T-cell (primary cell): ENCODE data around the gene SLC22A3. TPM values are rescaled to one million over a fixed set of nuclear protein-coding genes. Genes with fewer than 3 reads are reported as not detected.

Experiments used
- ATAC-seq, 4 experiments: fragments of 200-7000 bp in 3 of 4; fragments of 150-1000 bp in 1 of 4; cut with Tn5 transposase; replicated peaks in 1 of 4; 1 replicate in 3 of 4; 2 replicates in 1 of 4; pipeline ENCODE4 v1.10.0; 2021; ENCODE audit warnings: moderate library complexity in 3 of 4, mild to moderate bottlenecking in 2 of 4, moderate number of reproducible peaks in 1 of 4
- CTCF ChIA-PET, 2 donors: fragments of 300-600 bp; sonication (Branson Sonifier 250); formaldehyde crosslinking; loops; one replicate each; lab custom pipeline; 2022; ENCODE audit warnings: antibody characterized with exemption in 2 of 2; lab: Charles Lee
- POLR2A ChIA-PET, 2 donors: fragments of 300-600 bp; sonication (Branson Sonifier 250); formaldehyde crosslinking; loops; one replicate each; lab custom pipeline; 2022; ENCODE audit warnings: antibody characterized with exemption in 2 of 2; lab: Charles Lee
- DNase-seq, 35 experiments: peaks; one replicate each; pipeline versions ENCODE4 v3.0.0 to v3.0.0-alpha.2; 2013 to 2023
- H3K27ac ChIP-seq: one replicate; pipeline ENCODE4 v1.5.1; 2013; ENCODE audit warnings: low read length
- H3K27me3 ChIP-seq, 2 experiments: replicated peaks in 1 of 2; 1 replicate in 1 of 2; 2 replicates in 1 of 2; pipeline versions ENCODE4 v1.6.1 to v1.7.0; 2013; ENCODE audit warnings: low read length in 1 of 2, mixed read lengths in 1 of 2; ENCODE audit not compliant: control insufficient read depth in 2 of 2, insufficient read depth in 2 of 2; ENCODE audit errors: extremely low read depth in 1 of 2
- H3K36me3 ChIP-seq, 2 donors: 1 replicate in 1 of 2; 2 replicates in 1 of 2; pipeline versions ENCODE4 v1.6.1 to v1.7.0; 2013; ENCODE audit warnings: low read length in 1 of 2; ENCODE audit not compliant: control insufficient read depth in 2 of 2, insufficient read depth in 1 of 2; ENCODE audit errors: extremely low read depth in 1 of 2
- H3K4me1 ChIP-seq, 2 experiments: 1 replicate in 1 of 2; 2 replicates in 1 of 2; pipeline versions ENCODE4 v1.6.1 to v1.7.0; 2013; ENCODE audit warnings: low read length in 2 of 2, mixed read lengths in 1 of 2; ENCODE audit not compliant: insufficient read depth in 2 of 2, control insufficient read depth in 1 of 2; ENCODE audit errors: extremely low read depth in 1 of 2
- H3K4me3 ChIP-seq, 2 donors: 1 replicate in 1 of 2; 2 replicates in 1 of 2; pipeline versions ENCODE4 v1.5.1 to v1.7.0; 2013; ENCODE audit warnings: mild to moderate bottlenecking in 2 of 2, low read length in 1 of 2, moderate library complexity in 1 of 2; ENCODE audit not compliant: control insufficient read depth in 1 of 2; ENCODE audit errors: extremely low read depth in 1 of 2
- H3K9me3 ChIP-seq: 2 replicates; pipeline ENCODE4 v1.7.0; 2013
- H3K27ac Mint-ChIP-seq, 2 donors: one replicate each; pipeline ENCODE4 v1.8.0; 2020 to 2021; ENCODE audit warnings: mild to moderate bottlenecking in 2 of 2, mixed read lengths in 2 of 2
- H3K27me3 Mint-ChIP-seq, 2 donors: one replicate each; pipeline ENCODE4 v1.8.0; 2021 to 2022; ENCODE audit warnings: mixed read lengths in 2 of 2
- H3K36me3 Mint-ChIP-seq: one replicate; pipeline ENCODE4 v1.8.0; 2021; ENCODE audit warnings: mixed read lengths
- H3K4me1 Mint-ChIP-seq, 3 donors: one replicate each; pipeline ENCODE4 v1.8.0; 2020 to 2022; ENCODE audit warnings: mixed read lengths in 3 of 3, mild to moderate bottlenecking in 1 of 3
- H3K4me3 Mint-ChIP-seq, 3 donors: one replicate each; pipeline ENCODE4 v1.8.0; 2020 to 2022; ENCODE audit warnings: mild to moderate bottlenecking in 3 of 3, mixed read lengths in 3 of 3, moderate library complexity in 3 of 3
- H3K9me3 Mint-ChIP-seq, 3 donors: one replicate each; pipeline ENCODE4 v1.8.0; 2020 to 2022; ENCODE audit warnings: mixed read lengths in 3 of 3
- whole genome bisulfite sequencing: methylation state at CpG from one replicate; pipeline ENCODE4 v1.1.5; 2013; ENCODE audit warnings: missing lambda C conversion rate; ENCODE audit not compliant: insufficient coverage; 5-methylcytosine and 5-hydroxymethylcytosine counted together
- total RNA-seq, 35 experiments: library from RNA in 6 of 35; stranded (reverse) in 6 of 35; fragments of 120-200 nt in 1 of 35; gene quantifications; one replicate each; pipeline versions ENCODE4 v1.2.1 to v1.2.4 and lab custom pipeline; 2013 to 2026

SLC22A3 gene
- total RNA-seq, 5 donors from 2014 or later (not counting 1 experiment from before 2014, with no cell fraction given), result 0.13 to 0.29 (median 0.21) TPM; not detected in 1

GRCh38 chr6:160428818-160429619, 80.8 kb downstream of the SLC22A3 start:
- Histone ChIP-seq H3K27me3 (peaks cover 11 to 18% of the 10 kb centered on the region in 2 experiments), H3K4me1 (peaks cover 0 to 6% of the 10 kb centered on the region in 2 experiments), H3K9me3 (no peaks in the 10 kb centered on the region), H3K36me3 (no peaks in the 10 kb centered on the region), H3K4me3 (no peak overlapping the region), H3K27ac (no peak overlapping the region)
- DNase-seq, result no peak
- no peak overlapping the region for H3K4me3 Mint-ChIP-seq
- H3K36me3 Mint-ChIP-seq, result no peaks in the 10 kb centered on the region
- no peak for ATAC-seq
- H3K4me1 Mint-ChIP-seq, result peaks cover 12% of the 10 kb centered on the region in 3 donors
- WGBS, result 60% methylated on average over 2 of the region's 9 CpGs
- peaks cover 31 to 41% of the 10 kb centered on the region in 2 donors for H3K27me3 Mint-ChIP-seq
- POLR2A ChIA-PET, result no interaction called here
- no peak overlapping the region for H3K27ac Mint-ChIP-seq
- CTCF ChIA-PET, result no interaction called here
- no peaks in the 10 kb centered on the region for H3K9me3 Mint-ChIP-seq

GRCh38 chr6:160429620-160429895, 81.4 kb downstream of the SLC22A3 start:
- Mint-ChIP-seq H3K27me3 (peaks cover 31 to 41% of the 10 kb centered on the region in 2 donors), H3K9me3 (no peaks in the 10 kb centered on the region), H3K36me3 (no peaks in the 10 kb centered on the region), H3K4me1 (peaks cover 12% of the 10 kb centered on the region in 3 donors), H3K27ac (no peak overlapping the region), H3K4me3 (no peak overlapping the region)
- Histone ChIP-seq H3K4me3 (no peak overlapping the region), H3K27ac (no peak overlapping the region), H3K27me3 (peaks cover 11 to 18% of the 10 kb centered on the region in 2 experiments), H3K4me1 (peaks cover 0 to 6% of the 10 kb centered on the region in 2 experiments), H3K9me3 (no peaks in the 10 kb centered on the region), H3K36me3 (no peaks in the 10 kb centered on the region)
- CTCF ChIA-PET, result no interaction called here
- ATAC-seq, result no peak
- no peak for DNase-seq
- WGBS, result 57% methylated on average over 1 of the region's 4 CpGs
- POLR2A ChIA-PET, result no interaction called here

GRCh38 chr6:160430203-160430602, 82.0 kb downstream of the SLC22A3 start:
- DNase-seq (no peak), ATAC-seq (no peak)
- Histone ChIP-seq H3K9me3 (no peaks in the 10 kb centered on the region), H3K4me1 (peaks cover 0 to 6% of the 10 kb centered on the region in 2 experiments), H3K36me3 (no peaks in the 10 kb centered on the region), H3K27me3 (peaks cover 11 to 18% of the 10 kb centered on the region in 2 experiments), H3K4me3 (no peak overlapping the region), H3K27ac (no peak overlapping the region)
- Mint-ChIP-seq H3K36me3 (no peaks in the 10 kb centered on the region), H3K27me3 (peaks cover 31 to 46% of the 10 kb centered on the region in 2 donors), H3K9me3 (no peaks in the 10 kb centered on the region), H3K27ac (no peak overlapping the region), H3K4me3 (no peak overlapping the region), H3K4me1 (peaks cover 12% of the 10 kb centered on the region in 3 donors)
- no CpG with 5 or more reads among the region's 4 CpGs for WGBS
- POLR2A ChIA-PET, result no interaction called here
- CTCF ChIA-PET, result no interaction called here

GRCh38 chr6:160430751-160431150, 82.6 kb downstream of the SLC22A3 start:
- ATAC-seq (no peak), DNase-seq (no peak)
- Mint-ChIP-seq H3K4me3 (no peak overlapping the region), H3K9me3 (no peaks in the 10 kb centered on the region), H3K36me3 (no peaks in the 10 kb centered on the region), H3K27me3 (peaks cover 34 to 50% of the 10 kb centered on the region in 2 donors), H3K4me1 (peaks cover 14 to 16% (median 14%) of the 10 kb centered on the region in 3 donors), H3K27ac (no peak overlapping the region)
- Histone ChIP-seq H3K4me3 (no peak overlapping the region), H3K27ac (no peak overlapping the region), H3K36me3 (no peaks in the 10 kb centered on the region), H3K9me3 (no peaks in the 10 kb centered on the region), H3K4me1 (peaks cover 0 to 6% of the 10 kb centered on the region in 2 experiments), H3K27me3 (peaks cover 11 to 18% of the 10 kb centered on the region in 2 experiments)
- WGBS, result no CpG with 5 or more reads among the region's 5 CpGs
- ChIA-PET CTCF (interaction anchor here (0.6 to 0.7 kb wide), 2 partner anchors 777 to 1454 kb away, joined by 3 read pairs; no protein-coding TSS in a partner anchor), POLR2A (no interaction called here)

GRCh38 chr6:160431226-160431625, 83.0 kb downstream of the SLC22A3 start:
- CTCF ChIA-PET, result interaction anchor here (0.6 to 0.7 kb wide), 2 partner anchors 777 to 1453 kb away, joined by 3 read pairs; no protein-coding TSS in a partner anchor
- no peak for ATAC-seq
- H3K27ac Mint-ChIP-seq, result no peak overlapping the region
- H3K4me1 ChIP-seq, result peaks cover 0 to 6% of the 10 kb centered on the region in 2 experiments
- peaks cover 15 to 18% (median 16%) of the 10 kb centered on the region in 3 donors for H3K4me1 Mint-ChIP-seq
- no peaks in the 10 kb centered on the region for H3K9me3 ChIP-seq
- H3K9me3 Mint-ChIP-seq, result no peaks in the 10 kb centered on the region
- peaks cover 35 to 53% of the 10 kb centered on the region in 2 donors for H3K27me3 Mint-ChIP-seq
- no peak overlapping the region for H3K4me3 ChIP-seq
- no peaks in the 10 kb centered on the region for H3K36me3 ChIP-seq
- H3K27ac ChIP-seq, result no peak overlapping the region
- peaks cover 11 to 18% of the 10 kb centered on the region in 2 experiments for H3K27me3 ChIP-seq
- POLR2A ChIA-PET, result no interaction called here
- no peak overlapping the region for H3K4me3 Mint-ChIP-seq
- no peak for DNase-seq
- H3K36me3 Mint-ChIP-seq, result no peaks in the 10 kb centered on the region
- WGBS, result no CpG with 5 or more reads among the region's 8 CpGs

GRCh38 chr6:160431791-160432404, 83.7 kb downstream of the SLC22A3 start:
- Histone ChIP-seq H3K27me3 (peaks cover 11 to 15% of the 10 kb centered on the region in 2 experiments), H3K9me3 (no peaks in the 10 kb centered on the region), H3K27ac (no peak overlapping the region), H3K4me3 (no peak overlapping the region), H3K36me3 (no peaks in the 10 kb centered on the region), H3K4me1 (peaks cover 0 to 1% of the 10 kb centered on the region in 2 experiments)
- CTCF ChIA-PET, result no interaction called here
- no peak overlapping the region for H3K27ac Mint-ChIP-seq
- 100% methylated on average over 2 of the region's 8 CpGs for WGBS
- ATAC-seq (no peak), DNase-seq (no peak)
- H3K4me3 Mint-ChIP-seq, result no peak overlapping the region
- peaks cover 13 to 15% (median 14%) of the 10 kb centered on the region in 3 donors for H3K4me1 Mint-ChIP-seq
- no peaks in the 10 kb centered on the region for H3K36me3 Mint-ChIP-seq
- H3K9me3 Mint-ChIP-seq, result no peaks in the 10 kb centered on the region
- H3K27me3 Mint-ChIP-seq, result peaks cover 34 to 49% of the 10 kb centered on the region in 2 donors
- POLR2A ChIA-PET, result interaction anchor here in 1 of 2 donors (0.6 kb wide), 1 partner anchor 20 kb away, joined by 3 read pairs; no protein-coding TSS in a partner anchor
